ENCODE measurements around the gene TRIP12.

DNA sequence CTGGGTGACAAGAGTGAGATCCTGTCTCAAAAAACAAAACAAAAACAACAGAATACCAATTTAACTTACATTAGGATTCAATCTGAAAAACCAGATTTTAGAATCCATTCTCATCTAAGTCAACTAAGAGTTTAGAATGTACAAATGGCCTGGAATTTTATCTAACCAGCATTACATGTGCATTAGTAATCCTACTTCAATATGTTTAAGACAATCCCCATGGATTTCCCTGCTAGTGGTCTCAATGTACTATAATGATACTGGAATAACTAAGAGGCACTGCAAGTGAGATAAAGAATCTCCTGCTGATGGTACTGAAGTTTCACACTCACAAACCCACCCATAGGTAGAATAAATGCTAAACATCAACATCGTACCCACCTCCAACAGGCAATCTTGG, 153.6 kb downstream of the TRIP12 start:
- TF ChIP-seq TAF1 (IDR thresholded peaks at IDR 0.05; ENCODE audit: borderline replicate concordance, low read depth, low read length) (no peak), GATA2 (CRISPR knock-in tag; IDR thresholded peaks at IDR 0.05) (no peak), POLR2AphosphoS5 (IDR thresholded peaks at IDR 0.05; ENCODE audit: low read depth, low read length) (no peak), YY1 (IDR thresholded peaks at IDR 0.05; ENCODE audit: low read depth) (no peak), MEF2A (IDR thresholded peaks at IDR 0.05; ENCODE audit: borderline replicate concordance, low read depth) (no peak), ZBTB33 (IDR thresholded peaks at IDR 0.05; ENCODE audit: borderline replicate concordance, low read depth) (no peak), EP300 (IDR thresholded peaks at IDR 0.05; ENCODE audit: borderline replicate concordance in 1 of 2, low read depth in 1 of 2, low read length in 1 of 2) (no peak)
- TF ChIP-seq, protein P1, sequence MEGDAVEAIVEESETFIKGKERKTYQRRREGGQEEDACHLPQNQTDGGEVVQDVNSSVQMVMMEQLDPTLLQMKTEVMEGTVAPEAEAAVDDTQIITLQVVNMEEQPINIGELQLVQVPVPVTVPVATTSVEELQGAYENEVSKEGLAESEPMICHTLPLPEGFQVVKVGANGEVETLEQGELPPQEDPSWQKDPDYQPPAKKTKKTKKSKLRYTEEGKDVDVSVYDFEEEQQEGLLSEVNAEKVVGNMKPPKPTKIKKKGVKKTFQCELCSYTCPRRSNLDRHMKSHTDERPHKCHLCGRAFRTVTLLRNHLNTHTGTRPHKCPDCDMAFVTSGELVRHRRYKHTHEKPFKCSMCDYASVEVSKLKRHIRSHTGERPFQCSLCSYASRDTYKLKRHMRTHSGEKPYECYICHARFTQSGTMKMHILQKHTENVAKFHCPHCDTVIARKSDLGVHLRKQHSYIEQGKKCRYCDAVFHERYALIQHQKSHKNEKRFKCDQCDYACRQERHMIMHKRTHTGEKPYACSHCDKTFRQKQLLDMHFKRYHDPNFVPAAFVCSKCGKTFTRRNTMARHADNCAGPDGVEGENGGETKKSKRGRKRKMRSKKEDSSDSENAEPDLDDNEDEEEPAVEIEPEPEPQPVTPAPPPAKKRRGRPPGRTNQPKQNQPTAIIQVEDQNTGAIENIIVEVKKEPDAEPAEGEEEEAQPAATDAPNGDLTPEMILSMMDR (IDR thresholded peaks at IDR 0.05) = no peak
- TF ChIP-seq, protein P2, sequence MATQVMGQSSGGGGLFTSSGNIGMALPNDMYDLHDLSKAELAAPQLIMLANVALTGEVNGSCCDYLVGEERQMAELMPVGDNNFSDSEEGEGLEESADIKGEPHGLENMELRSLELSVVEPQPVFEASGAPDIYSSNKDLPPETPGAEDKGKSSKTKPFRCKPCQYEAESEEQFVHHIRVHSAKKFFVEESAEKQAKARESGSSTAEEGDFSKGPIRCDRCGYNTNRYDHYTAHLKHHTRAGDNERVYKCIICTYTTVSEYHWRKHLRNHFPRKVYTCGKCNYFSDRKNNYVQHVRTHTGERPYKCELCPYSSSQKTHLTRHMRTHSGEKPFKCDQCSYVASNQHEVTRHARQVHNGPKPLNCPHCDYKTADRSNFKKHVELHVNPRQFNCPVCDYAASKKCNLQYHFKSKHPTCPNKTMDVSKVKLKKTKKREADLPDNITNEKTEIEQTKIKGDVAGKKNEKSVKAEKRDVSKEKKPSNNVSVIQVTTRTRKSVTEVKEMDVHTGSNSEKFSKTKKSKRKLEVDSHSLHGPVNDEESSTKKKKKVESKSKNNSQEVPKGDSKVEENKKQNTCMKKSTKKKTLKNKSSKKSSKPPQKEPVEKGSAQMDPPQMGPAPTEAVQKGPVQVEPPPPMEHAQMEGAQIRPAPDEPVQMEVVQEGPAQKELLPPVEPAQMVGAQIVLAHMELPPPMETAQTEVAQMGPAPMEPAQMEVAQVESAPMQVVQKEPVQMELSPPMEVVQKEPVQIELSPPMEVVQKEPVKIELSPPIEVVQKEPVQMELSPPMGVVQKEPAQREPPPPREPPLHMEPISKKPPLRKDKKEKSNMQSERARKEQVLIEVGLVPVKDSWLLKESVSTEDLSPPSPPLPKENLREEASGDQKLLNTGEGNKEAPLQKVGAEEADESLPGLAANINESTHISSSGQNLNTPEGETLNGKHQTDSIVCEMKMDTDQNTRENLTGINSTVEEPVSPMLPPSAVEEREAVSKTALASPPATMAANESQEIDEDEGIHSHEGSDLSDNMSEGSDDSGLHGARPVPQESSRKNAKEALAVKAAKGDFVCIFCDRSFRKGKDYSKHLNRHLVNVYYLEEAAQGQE (IDR thresholded peaks at IDR 0.05; ENCODE audit: low read depth, low read length) = no peak

Measured in SK-N-SH (cell line).